GM18870 (cell line): Measurements from ENCODE around the gene UPK2.

ENCODE experiments used
- ATAC-seq: cut with Tn5 transposase; IDR thresholded peaks from one replicate; pipeline ENCODE4 v1.9.1; 2021; ENCODE audit warnings: moderate library complexity; ENCODE audit not compliant: unreplicated experiment

The UPK2 gene

GRCh38 chr11:118956094-118956846 lies at the start of gene UPK2:
Gene UPK2 (plus strand): TSS chr11:118956298. CDS start chr11:118956351, 53 bp downstream.
- ATAC-seq, result peak; percentile 52

GRCh38 chr11:118907051-118908042 lies 48.8 kb upstream of the UPK2 start:
- ATAC-seq, result no peak

GRCh38 chr11:118908264-118908663 lies 47.8 kb upstream of the UPK2 start:
- ATAC-seq, result no peak

GRCh38 chr11:118908901-118909618 lies 47.0 kb upstream of the UPK2 start:
- no peak for ATAC-seq

- ATAC-seq, result no peak
Observed at GRCh38 chr11:118909619-118910308, 46.3 kb upstream of the UPK2 start.

GRCh38 chr11:118910309-118911112 lies 45.6 kb upstream of the UPK2 start:
- no peak for ATAC-seq

GRCh38 chr11:118911113-118911879 lies 44.8 kb upstream of the UPK2 start:
- ATAC-seq, result no peak

- no peak for ATAC-seq
Observed at GRCh38 chr11:118911880-118912741, 44.0 kb upstream of the UPK2 start.

GRCh38 chr11:118912742-118913410 lies 43.2 kb upstream of the UPK2 start:
- ATAC-seq, result no peak

GRCh38 chr11:118913411-118914125 lies 42.5 kb upstream of the UPK2 start:
- ATAC-seq, result no peak

- no peak for ATAC-seq
Observed at GRCh38 chr11:118914178-118914918, 41.8 kb upstream of the UPK2 start.

GRCh38 chr11:118914987-118915386 lies 41.1 kb upstream of the UPK2 start:
- ATAC-seq, result no peak

GRCh38 chr11:118915396-118915795 lies 40.7 kb upstream of the UPK2 start:
- no peak for ATAC-seq

- no peak for ATAC-seq
Observed at GRCh38 chr11:118915941-118916841, 39.9 kb upstream of the UPK2 start.

GRCh38 chr11:118916842-118917388 lies 39.2 kb upstream of the UPK2 start:
- ATAC-seq, result no peak
